Lower leg skin (tissue), 4 donors: ENCODE data around the gene GSK3B. TPM values are rescaled to one million over a fixed set of nuclear protein-coding genes. Genes with fewer than 3 reads are reported as not detected.

Source experiments
- DNase-seq, 2 donors: peaks; one replicate each; pipeline ENCODE4 v3.0.0-alpha.2; 2019; ENCODE audit warnings: low spot score in 2 of 2
- H3K4me3 ChIP-seq: fragments of 200-600 bp; sonication (generic); 2 replicates; pipeline ENCODE4 v1.5.1; 2017; ENCODE audit warnings: mild to moderate bottlenecking, low read depth; ENCODE audit not compliant: poor library complexity, severe bottlenecking
- POLR2A ChIP-seq, 2 donors: fragments of 450-650 bp; IDR thresholded peaks; one replicate each; pipeline ENCODE4 v1.6.1; 2016 to 2017; ENCODE audit warnings: antibody characterized with exemption in 2 of 2, mild to moderate bottlenecking in 1 of 2, moderate library complexity in 1 of 2
- WGBS, 2 donors: methylation state at CpG; one replicate each; pipeline ENCODE4 v1.1.5; 2018; 5-methylcytosine and 5-hydroxymethylcytosine counted together
- intact Hi-C: fragments of 100-400 bp; cut with DNase I; formaldehyde crosslinking; loops from one replicate; pipeline ENCODE4 v1.15.0; 2023; ENCODE audit warnings: low total_unique reads
- total RNA-seq, 4 donors: library from RNA; depleted of rRNA; stranded (reverse); fragments of >200 nt; gene quantifications; one replicate each; pipeline ENCODE4 v1.1.0, GENCODE V29; 2016
- TF ChIP-seq, protein P1 (sequence below), 3 donors: fragments of 450-650 bp; IDR thresholded peaks; one replicate each; pipeline ENCODE4 v1.5.1; 2016; ENCODE audit warnings: antibody characterized with exemption in 3 of 3, mild to moderate bottlenecking in 3 of 3, moderate library complexity in 2 of 3

Gene GSK3B
- total RNA-seq, 4 donors from 2014 or later, result 37.3 to 48.7 (median 46.0) TPM

DNA sequence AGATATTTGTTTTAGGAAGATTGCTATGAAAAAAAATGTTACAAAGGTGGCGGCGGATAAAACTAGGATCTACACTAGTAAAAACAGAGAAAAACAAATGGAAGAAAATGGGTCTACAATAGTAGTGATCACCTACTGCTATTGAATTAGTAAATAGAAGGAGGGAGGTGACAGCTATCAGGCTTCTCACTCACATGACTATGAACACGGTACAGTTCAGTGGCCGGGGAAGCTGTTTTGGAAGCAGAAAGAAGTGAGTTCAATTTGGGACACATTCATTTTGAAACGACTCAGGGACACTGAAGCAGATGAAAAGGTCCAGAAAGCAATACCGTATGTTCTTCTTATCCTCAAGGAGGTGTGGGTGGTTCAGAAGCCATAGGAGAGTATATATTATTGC is 138.3 kb downstream of the GSK3B start:
- no peak for TF ChIP-seq POLR2A (IDR thresholded peaks at IDR 0.05)
- TF ChIP-seq, protein P1, sequence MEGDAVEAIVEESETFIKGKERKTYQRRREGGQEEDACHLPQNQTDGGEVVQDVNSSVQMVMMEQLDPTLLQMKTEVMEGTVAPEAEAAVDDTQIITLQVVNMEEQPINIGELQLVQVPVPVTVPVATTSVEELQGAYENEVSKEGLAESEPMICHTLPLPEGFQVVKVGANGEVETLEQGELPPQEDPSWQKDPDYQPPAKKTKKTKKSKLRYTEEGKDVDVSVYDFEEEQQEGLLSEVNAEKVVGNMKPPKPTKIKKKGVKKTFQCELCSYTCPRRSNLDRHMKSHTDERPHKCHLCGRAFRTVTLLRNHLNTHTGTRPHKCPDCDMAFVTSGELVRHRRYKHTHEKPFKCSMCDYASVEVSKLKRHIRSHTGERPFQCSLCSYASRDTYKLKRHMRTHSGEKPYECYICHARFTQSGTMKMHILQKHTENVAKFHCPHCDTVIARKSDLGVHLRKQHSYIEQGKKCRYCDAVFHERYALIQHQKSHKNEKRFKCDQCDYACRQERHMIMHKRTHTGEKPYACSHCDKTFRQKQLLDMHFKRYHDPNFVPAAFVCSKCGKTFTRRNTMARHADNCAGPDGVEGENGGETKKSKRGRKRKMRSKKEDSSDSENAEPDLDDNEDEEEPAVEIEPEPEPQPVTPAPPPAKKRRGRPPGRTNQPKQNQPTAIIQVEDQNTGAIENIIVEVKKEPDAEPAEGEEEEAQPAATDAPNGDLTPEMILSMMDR (IDR thresholded peaks at IDR 0.05), result no peak
- no peak overlapping the region for H3K4me3 ChIP-seq
- intact Hi-C loops, result no loop called here
- 87 to 92% methylated on average over 6 of the region's 6 CpGs for WGBS, 2 donors
- DNase-seq, result no peak

DNA sequence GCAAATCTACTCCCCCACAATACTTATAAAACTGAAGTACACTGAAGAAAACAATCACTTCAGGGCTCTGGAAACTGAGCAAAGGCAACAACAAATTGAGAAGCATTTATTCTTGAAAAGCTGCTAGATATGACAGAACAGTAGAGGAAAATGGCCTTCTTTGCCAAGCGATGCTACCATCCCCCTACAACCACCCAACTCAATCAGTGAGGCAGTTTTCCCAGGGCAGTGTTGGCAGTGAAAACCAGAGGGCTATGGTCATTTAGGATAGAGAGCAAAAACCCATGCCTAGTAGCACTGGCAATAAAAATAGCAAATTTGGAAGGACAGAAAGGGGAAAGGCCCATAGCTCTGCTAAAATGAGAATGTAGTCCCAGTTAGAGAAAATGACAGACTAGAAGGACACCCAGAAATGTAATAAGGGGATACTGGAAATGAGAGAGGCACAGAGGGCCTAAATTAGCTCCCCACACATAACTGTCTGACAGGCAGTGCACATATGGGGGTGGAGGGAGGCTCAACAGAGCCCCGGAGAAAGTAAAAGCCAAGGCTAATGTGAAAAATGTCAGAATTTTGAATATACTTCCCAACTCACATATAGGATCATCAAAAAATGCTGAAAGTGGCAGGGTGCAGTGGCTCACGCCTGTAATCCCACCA is 143.5 kb downstream of the GSK3B start:
- intact Hi-C loops, result no loop called here
- 92 to 97% methylated on average over 3 of the region's 3 CpGs for WGBS, 2 donors
- DNase-seq, result no peak
- no peak overlapping the region for H3K4me3 ChIP-seq
- TF ChIP-seq, protein P1 (IDR thresholded peaks at IDR 0.05), result no peak
- no peak for TF ChIP-seq POLR2A (IDR thresholded peaks at IDR 0.05)

DNA sequence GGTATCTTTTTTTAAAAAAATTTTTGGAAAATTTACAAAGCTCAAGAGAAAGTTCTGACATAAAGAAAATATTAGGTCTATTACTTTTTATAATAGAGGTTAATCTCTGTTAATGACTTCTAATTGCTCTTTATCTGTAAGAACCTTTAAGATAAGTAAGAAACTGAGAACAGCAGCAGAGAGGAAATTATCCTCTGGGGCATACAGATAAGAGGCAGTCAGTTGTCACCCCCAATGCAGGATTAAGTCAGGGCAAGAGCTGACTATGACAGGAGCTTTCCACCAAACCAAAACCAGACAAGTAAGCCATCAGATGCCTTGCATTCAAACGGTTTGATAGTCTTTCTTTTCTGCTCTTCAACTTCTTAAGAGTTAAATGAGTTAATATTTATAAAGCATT is 149.0 kb downstream of the GSK3B start:
- 52 to 58% methylated on average over 1 of the region's 1 CpG for WGBS, 2 donors
- no peak for DNase-seq

DNA sequence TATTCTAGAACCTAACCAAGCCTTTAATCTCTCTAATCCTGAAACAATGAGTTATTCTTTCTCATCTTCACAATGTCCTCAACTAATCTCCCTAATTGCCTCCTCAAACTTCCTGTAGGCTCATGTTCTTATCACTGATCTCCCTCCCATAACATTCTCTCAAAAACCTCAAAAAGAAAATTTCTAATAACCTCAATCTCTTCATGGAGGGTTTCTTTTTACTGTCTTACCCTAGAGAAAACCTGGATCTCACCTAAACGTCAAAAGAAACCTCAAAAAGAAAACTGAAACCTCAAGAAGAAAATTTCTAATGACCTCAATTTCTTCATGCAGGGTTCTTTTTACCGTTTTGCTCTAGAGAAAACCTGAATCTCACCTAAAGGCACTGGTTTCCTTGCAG is 150.2 kb downstream of the GSK3B start:
- intact Hi-C loops, result loop anchor here (10.0 kb wide), 1 partner anchor 271 kb away; no protein-coding TSS in a partner anchor
- no peak overlapping the region for H3K4me3 ChIP-seq
- WGBS, 2 donors, result 86 to 94% methylated on average over 2 of the region's 2 CpGs
- TF ChIP-seq POLR2A (IDR thresholded peaks at IDR 0.05), result no peak
- TF ChIP-seq, protein P1 (IDR thresholded peaks at IDR 0.05), result no peak
- DNase-seq, result no peak

More for the DNA sequence above, 149.0 kb downstream of the GSK3B start:
- H3K4me3 ChIP-seq, result no peak overlapping the region
- intact Hi-C loops, result loop anchor here (10.0 kb wide), 1 partner anchor 270 kb away; no protein-coding TSS in a partner anchor
- no peak for TF ChIP-seq POLR2A (IDR thresholded peaks at IDR 0.05)
- TF ChIP-seq, protein P1 (IDR thresholded peaks at IDR 0.05), result no peak

DNA sequence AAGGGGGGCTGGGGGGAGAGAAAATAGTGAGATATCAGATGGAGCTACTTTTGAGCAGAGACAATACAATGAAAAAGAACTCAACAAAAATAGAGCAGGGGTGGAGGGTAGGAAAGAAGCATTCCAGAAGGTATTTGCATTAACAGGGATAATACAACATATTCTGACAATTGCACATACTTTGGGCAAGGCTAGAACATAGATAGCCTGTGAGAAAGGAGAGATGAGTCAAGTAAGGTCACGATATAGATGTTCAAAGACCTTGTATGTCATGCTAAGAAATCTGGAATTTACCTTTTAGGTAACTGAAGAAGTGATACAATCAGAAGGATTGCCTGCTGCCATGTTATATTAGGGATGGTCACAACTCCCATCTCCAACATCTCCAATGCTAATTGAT is 155.2 kb downstream of the GSK3B start:
- 96 to 97% methylated on average over 1 of the region's 1 CpG for WGBS, 2 donors
- DNase-seq, result no peak
- no peak for TF ChIP-seq POLR2A (IDR thresholded peaks at IDR 0.05)
- intact Hi-C loops, result no loop called here
- no peak overlapping the region for H3K4me3 ChIP-seq

DNA sequence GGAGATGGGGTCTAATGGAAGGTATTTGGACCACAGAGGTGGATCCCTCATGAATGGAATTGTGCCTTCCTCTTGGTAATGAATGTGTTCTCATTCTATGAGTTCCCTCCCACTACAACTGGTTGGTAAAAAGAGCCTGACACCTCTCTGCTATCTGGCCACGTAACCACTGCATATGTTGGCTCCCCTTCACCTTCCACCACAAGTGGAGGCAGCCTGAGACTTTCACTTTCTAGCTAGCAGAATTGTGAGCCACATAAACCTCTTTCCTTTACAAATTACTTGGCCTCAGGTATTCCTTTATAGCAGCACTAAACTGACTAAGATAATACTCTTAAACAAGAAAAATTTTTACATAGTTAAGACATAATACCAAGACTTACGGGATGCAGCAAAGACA is 157.0 kb downstream of the GSK3B start:
- intact Hi-C loops, result no loop called here
- DNase-seq, result no peak
- TF ChIP-seq POLR2A (IDR thresholded peaks at IDR 0.05), result no peak
- TF ChIP-seq, protein P1 (IDR thresholded peaks at IDR 0.05), result no peak
- WGBS, 2 donors, result 87 to 92% methylated on average over 2 of the region's 2 CpGs
- no peak overlapping the region for H3K4me3 ChIP-seq
